ACC112 (cell line): ENCODE results near the gene TENT4A.

Experiments
- H2AFZ ChIP-seq: fragments of 200-600 bp; sonication (generic); one replicate; pipeline ENCODE4 v1.6.0; 2017; ENCODE audit warnings: antibody characterized with exemption, low read length; ENCODE audit not compliant: unreplicated experiment
- H3K27ac ChIP-seq: fragments of 200-600 bp; sonication (generic); 2 replicates; pipeline ENCODE4 v1.5.1; 2014; ENCODE audit warnings: low read depth, mild to moderate bottlenecking, antibody characterized with exemption, low read length, moderate library complexity
- H3K27me3 ChIP-seq: fragments of 200-600 bp; sonication (generic); 2 replicates; pipeline ENCODE4 v1.6.1; 2014; ENCODE audit warnings: mild to moderate bottlenecking, antibody characterized with exemption, low read length, moderate library complexity, mixed read lengths; ENCODE audit not compliant: insufficient read depth
- H3K36me3 ChIP-seq: fragments of 200-600 bp; sonication (generic); 2 replicates; pipeline ENCODE4 v1.6.1; 2016; ENCODE audit warnings: mild to moderate bottlenecking, antibody characterized with exemption, low read length, moderate library complexity, mixed read lengths; ENCODE audit not compliant: insufficient read depth
- H3K4me1 ChIP-seq: fragments of 200-600 bp; sonication (generic); one replicate; pipeline ENCODE4 v1.6.1; 2016; ENCODE audit warnings: low read length, mixed read lengths; ENCODE audit not compliant: insufficient read depth, unreplicated experiment, control insufficient read depth
- H3K4me3 ChIP-seq: fragments of 200-600 bp; sonication (generic); 2 replicates; pipeline ENCODE4 v1.5.1; 2014; ENCODE audit warnings: mild to moderate bottlenecking, low read depth, low read length
- H3K79me2 ChIP-seq: fragments of 200-600 bp; sonication (generic); one replicate; pipeline ENCODE4 v1.6.0; 2016; ENCODE audit warnings: low read length; ENCODE audit not compliant: control insufficient read depth, unreplicated experiment, insufficient read depth

Gene TENT4A

GRCh38 chr5:6678385-6678784, 34.8 kb upstream of the TENT4A start:
- Histone ChIP-seq H3K27me3 (peaks cover 15% of the 10 kb centered on the region), H3K4me3 (no peak overlapping the region), H3K79me2 (no peaks in the 10 kb centered on the region), H3K27ac (no peak overlapping the region), H3K4me1 (no peaks in the 10 kb centered on the region), H3K36me3 (no peaks in the 10 kb centered on the region), H2AFZ (no peak overlapping the region)

- Histone ChIP-seq H3K4me1 (no peaks in the 10 kb centered on the region), H3K27me3 (peaks cover 29% of the 10 kb centered on the region), H2AFZ (no peak overlapping the region), H3K4me3 (no peak overlapping the region), H3K36me3 (no peaks in the 10 kb centered on the region), H3K79me2 (no peaks in the 10 kb centered on the region), H3K27ac (no peak overlapping the region)
Measured at GRCh38 chr5:6680922-6681321, 32.3 kb upstream of the TENT4A start.

- Histone ChIP-seq H3K36me3 (no peaks in the 10 kb centered on the region), H3K27me3 (peaks cover 29% of the 10 kb centered on the region), H3K27ac (no peak overlapping the region), H3K4me1 (no peaks in the 10 kb centered on the region), H2AFZ (no peak overlapping the region), H3K4me3 (no peak overlapping the region), H3K79me2 (no peaks in the 10 kb centered on the region)
Measured at GRCh38 chr5:6681682-6682081, 31.6 kb upstream of the TENT4A start.

DNA sequence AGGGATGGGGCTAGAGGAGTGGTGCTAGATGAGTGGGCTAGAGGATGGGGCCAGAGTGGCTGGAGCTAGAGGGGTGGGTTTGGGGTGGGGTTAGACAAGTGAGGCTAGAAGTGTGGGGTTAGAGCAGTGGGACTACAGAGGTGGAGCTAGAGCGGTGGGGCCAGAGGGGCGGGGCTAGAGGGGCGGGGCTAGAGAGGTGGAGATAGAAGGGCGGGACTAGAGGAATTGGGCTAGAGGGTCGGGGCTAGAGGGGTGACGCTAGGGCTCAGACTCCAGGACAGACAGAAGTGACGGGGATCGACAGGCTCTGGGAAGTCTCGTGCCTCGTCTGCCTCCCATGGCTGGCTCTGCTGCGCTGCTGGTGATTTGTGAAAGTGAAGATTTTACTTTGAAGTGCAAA, 31.0 kb upstream of the TENT4A start:
- H3K79me2 ChIP-seq: no peaks in the 10 kb centered on the region
- H3K4me1 ChIP-seq: no peaks in the 10 kb centered on the region
- no peaks in the 10 kb centered on the region for H3K36me3 ChIP-seq
- no peak overlapping the region for H3K4me3 ChIP-seq
- no peak overlapping the region for H3K27ac ChIP-seq
- no peak overlapping the region for H2AFZ ChIP-seq
- H3K27me3 ChIP-seq: peaks cover 29% of the 10 kb centered on the region

DNA sequence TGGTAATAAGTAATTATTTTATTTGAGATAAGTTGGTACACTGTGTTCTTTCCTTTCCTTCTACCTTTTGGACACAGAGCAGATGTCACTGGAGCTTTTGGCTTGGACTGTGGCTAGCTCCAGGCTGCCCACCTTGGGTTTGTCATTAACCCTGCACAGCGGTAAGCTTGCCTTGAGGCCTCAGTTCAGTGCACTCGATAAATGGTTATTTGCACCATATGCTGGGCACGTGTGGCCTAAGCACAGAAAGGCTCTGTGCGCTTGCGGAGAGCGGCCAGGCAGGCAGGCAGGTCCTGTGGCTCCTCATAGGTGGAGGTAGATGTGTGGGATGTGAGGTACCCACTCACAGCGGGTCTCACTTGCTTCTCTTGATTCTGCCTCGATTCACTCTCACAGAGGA, 30.0 kb upstream of the TENT4A start:
- Histone ChIP-seq H3K79me2 (no peaks in the 10 kb centered on the region), H2AFZ (no peak overlapping the region), H3K27ac (no peak overlapping the region), H3K4me3 (no peak overlapping the region), H3K4me1 (no peaks in the 10 kb centered on the region), H3K36me3 (no peaks in the 10 kb centered on the region), H3K27me3 (peaks cover 29% of the 10 kb centered on the region)

DNA sequence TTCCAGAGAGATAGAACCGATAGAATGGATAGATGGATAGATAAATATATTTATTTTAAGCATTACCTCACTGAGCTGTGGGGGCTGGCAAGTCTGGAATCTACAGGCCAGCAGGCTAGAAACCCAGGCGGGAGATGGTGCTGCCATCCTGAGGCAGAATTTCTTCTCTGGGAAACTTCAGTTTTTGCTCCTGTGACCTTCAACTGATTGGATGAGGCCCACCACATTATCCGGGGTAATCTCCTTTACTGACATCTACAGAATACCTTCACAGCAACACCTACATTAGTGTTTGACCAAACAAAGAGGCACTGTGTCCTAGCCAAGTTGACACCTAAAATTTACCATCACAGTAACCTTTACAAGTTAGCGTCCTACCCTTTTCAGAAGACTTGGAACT, 29.2 kb upstream of the TENT4A start:
- peaks cover 29% of the 10 kb centered on the region for H3K27me3 ChIP-seq
- H3K27ac ChIP-seq: no peak overlapping the region

DNA sequence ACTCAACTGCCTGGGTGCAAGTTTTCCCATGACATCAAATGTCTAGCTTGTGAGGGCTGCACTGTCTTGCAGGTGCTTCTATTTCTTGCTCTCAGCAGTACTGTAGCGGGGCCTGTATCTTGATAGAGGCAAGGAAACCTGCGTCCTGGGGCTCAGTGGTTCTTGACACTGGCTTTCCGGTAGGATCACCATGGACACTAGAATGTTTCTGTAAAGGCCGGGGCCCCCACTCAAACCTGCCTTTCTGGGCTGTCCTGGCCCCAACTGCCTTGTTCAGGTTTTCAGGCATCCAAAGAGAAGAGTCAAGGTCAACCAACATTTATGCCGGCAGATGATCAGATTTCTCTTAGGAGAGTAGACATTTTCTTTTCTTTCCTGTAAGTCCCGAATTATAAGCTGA, 26.7 kb upstream of the TENT4A start:
- Histone ChIP-seq H3K4me1 (no peaks in the 10 kb centered on the region), H3K27ac (no peak overlapping the region), H3K27me3 (peaks cover 38% of the 10 kb centered on the region), H2AFZ (no peak overlapping the region), H3K79me2 (no peaks in the 10 kb centered on the region), H3K4me3 (no peak overlapping the region), H3K36me3 (no peaks in the 10 kb centered on the region)

More for the DNA sequence above, 29.2 kb upstream of the TENT4A start:
- no peaks in the 10 kb centered on the region for H3K36me3 ChIP-seq
- H2AFZ ChIP-seq: no peak overlapping the region
- no peaks in the 10 kb centered on the region for H3K79me2 ChIP-seq
- H3K4me1 ChIP-seq: no peaks in the 10 kb centered on the region
- H3K4me3 ChIP-seq: no peak overlapping the region

- no peaks in the 10 kb centered on the region for H3K79me2 ChIP-seq
- H3K4me3 ChIP-seq: peak overlapping the region; percentile 69
- H3K27ac ChIP-seq: no peak overlapping the region
- peaks cover 38% of the 10 kb centered on the region for H3K27me3 ChIP-seq
- H2AFZ ChIP-seq: peak overlapping the region; percentile 82
- no peaks in the 10 kb centered on the region for H3K36me3 ChIP-seq
- H3K4me1 ChIP-seq: no peaks in the 10 kb centered on the region
Measured at GRCh38 chr5:6686915-6687409, 26.3 kb upstream of the TENT4A start.

- no peak overlapping the region for H2AFZ ChIP-seq
- H3K4me3 ChIP-seq: peak overlapping the region; percentile 69
- peaks cover 42% of the 10 kb centered on the region for H3K27me3 ChIP-seq
- no peak overlapping the region for H3K27ac ChIP-seq
- no peaks in the 10 kb centered on the region for H3K79me2 ChIP-seq
- H3K4me1 ChIP-seq: no peaks in the 10 kb centered on the region
- no peaks in the 10 kb centered on the region for H3K36me3 ChIP-seq
Measured at GRCh38 chr5:6687505-6687904, 25.7 kb upstream of the TENT4A start.

- Histone ChIP-seq H3K36me3 (no peaks in the 10 kb centered on the region), H2AFZ (no peak overlapping the region), H3K79me2 (no peaks in the 10 kb centered on the region), H3K4me1 (no peaks in the 10 kb centered on the region), H3K27ac (no peak overlapping the region), H3K27me3 (peaks cover 70% of the 10 kb centered on the region), H3K4me3 (no peak overlapping the region)
Measured at GRCh38 chr5:6692906-6693305, 20.3 kb upstream of the TENT4A start.

GRCh38 chr5:6698696-6699095, 14.5 kb upstream of the TENT4A start:
- Histone ChIP-seq H3K4me3 (no peak overlapping the region), H3K27me3 (peaks cover 61% of the 10 kb centered on the region), H3K4me1 (peaks cover 1% of the 10 kb centered on the region), H3K36me3 (no peaks in the 10 kb centered on the region), H3K79me2 (no peaks in the 10 kb centered on the region), H3K27ac (no peak overlapping the region), H2AFZ (no peak overlapping the region)
